T follicular helper cell (primary cell): ENCODE results near the gene SERPINI1.

Experiments used
- DNase-seq: peaks from one replicate; pipeline ENCODE4 v3.0.0-alpha.2; 2020; ENCODE audit warnings: low read depth

The SERPINI1 gene

DNA sequence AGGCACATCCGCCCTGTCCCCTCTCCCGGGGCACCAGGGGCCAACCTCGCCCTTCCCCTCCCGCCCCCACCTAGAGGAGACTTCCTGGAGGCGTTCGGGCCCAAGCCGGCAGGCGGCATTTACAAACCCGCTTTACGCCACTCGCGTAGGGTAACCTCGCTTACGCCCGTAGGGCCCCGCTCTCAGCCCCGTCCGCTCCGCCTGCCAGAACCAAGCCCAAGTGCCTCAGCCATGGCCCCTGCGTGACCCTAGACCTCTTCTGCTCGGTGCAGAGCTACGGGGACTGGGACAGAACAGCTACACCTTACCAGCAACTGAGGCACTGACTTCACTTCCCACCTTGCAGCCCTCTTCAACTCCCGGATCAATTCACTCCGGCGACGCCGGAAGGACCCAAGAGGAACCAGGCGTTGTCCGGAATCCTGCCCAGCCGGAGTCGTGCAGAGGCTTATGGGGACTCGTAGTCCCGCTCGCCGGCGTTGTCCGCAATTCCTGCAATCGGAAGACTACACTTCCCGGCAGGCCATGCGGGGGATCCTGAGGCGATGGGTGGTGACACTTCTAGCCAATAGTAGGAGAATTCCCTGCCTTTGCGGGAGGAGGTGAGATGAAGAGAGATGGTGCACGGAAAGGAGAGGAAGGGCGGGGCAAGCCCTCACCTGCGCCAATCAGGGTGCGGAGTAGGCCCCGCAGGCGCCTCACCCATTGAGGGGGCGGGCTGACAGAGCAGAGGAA lies 856 bp upstream of the SERPINI1 start, which contains the start of gene PDCD10:
TSS of gene PDCD10 (minus strand) at position 395 of the 735 bp plus-strand sequence. CDS start 14,735 bp downstream, outside the sequence.
- DNase-seq, result peak; percentile 96

GRCh38 chr3:167736264-167736787 lies 805 bp downstream of the SERPINI1 start:
- DNase-seq, result no peak

GRCh38 chr3:167736997-167737396 lies 1.5 kb downstream of the SERPINI1 start:
- no peak for DNase-seq

DNA sequence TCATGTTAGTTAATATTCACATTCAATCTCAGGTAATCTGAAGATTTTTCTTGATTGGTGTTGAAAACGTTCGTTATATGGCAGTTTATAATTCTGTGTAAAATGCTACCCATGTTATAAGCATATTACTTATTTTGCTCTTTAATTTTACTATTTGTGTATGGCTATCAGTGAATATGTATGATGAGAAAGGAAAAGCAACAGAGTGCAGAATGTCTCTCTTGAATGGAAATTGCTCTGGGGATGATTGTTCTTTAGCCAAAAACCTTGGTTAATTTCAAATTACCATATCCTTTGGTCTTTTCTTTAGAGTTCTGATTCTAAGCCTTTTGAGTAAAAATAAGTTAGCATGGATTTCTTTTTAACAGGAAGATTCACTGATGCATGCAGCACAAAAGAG lies 2.5 kb downstream of the SERPINI1 start:
- no peak for DNase-seq

- DNase-seq, result no peak
Measured at GRCh38 chr3:167739190-167739810, 3.8 kb downstream of the SERPINI1 start.

- DNase-seq, result no peak
Measured at GRCh38 chr3:167740961-167741587, 5.6 kb downstream of the SERPINI1 start.

GRCh38 chr3:167742338-167742737 lies 6.8 kb downstream of the SERPINI1 start:
- DNase-seq, result no peak

- DNase-seq, result no peak
Measured at GRCh38 chr3:167743799-167744198, 8.3 kb downstream of the SERPINI1 start.

DNA sequence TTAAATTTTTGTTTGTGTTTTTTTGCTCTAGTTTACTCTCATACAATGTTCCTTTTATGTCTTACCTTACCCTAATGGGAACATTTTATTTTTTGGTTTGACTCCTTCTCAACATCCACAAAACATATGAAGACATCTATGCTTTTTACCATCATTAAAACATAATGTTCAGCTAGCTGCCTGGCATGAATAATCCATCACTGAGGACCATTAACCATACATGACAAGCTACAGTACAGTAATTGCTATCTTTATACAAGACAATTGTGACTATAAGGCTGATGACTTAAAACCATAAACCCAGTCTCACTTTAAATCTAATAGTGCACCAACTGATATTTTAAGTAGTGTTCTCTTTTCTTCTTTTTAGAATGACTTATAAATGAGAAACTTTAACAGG lies 13.7 kb downstream of the SERPINI1 start:
- no peak for DNase-seq

DNA sequence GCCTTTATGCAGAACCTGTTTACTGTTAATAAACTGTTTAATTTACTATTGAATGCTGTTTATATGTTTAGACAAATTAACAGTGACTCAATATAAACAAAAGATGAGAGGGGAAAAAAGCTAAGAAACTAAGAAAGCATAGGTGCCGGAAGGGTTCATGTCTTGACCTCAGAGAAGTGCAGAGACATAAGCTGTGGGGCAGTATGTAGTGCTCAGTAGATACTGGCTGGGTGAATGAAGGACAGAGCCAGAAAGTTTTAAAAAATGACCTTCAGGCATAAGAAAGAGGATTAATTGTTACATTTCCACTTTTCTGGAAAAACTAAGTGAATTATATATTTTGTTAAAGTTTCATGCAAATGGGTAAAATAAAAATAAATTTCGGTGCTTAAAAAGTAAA lies 14.2 kb downstream of the SERPINI1 start:
- DNase-seq, result no peak

GRCh38 chr3:167750272-167750971 lies 14.9 kb downstream of the SERPINI1 start:
- DNase-seq, result no peak

DNA sequence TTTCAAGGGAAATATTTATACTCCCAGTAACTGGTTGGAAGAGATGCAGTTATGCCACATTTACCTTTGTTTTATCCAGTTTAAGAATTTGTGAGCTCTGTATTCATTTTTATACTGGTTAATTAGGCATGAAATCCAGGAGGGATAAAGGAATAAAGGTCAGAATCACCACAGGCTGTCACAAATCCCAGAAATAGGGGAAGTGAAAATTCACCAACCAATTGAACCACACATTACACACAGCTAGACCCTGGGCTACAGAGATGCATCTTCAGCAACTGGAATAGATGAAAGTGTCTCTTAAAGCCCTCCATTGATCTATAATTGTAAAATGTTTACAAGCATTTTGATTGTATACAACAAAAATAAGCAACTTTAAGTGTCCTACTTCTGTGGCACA lies 18.5 kb downstream of the SERPINI1 start:
- DNase-seq, result no peak

DNA sequence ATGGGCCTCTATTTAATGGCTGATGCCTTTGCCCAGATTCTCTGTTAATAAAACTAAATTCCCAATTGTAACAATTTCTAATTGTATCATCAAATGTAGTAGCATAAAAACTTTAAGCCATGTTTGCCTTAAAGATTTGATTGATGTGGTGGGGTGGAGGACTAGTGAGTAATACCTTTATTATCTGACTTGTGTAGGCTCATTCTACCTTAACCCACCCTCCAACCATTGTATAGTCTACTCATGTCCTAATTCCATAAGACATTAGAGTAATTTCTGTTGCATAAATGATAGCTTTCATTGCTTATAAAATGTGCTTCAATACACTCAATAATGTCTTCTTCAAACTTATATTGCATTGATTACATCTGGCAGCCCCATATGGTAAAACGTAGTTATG lies 25.8 kb downstream of the SERPINI1 start:
- no peak for DNase-seq

DNA sequence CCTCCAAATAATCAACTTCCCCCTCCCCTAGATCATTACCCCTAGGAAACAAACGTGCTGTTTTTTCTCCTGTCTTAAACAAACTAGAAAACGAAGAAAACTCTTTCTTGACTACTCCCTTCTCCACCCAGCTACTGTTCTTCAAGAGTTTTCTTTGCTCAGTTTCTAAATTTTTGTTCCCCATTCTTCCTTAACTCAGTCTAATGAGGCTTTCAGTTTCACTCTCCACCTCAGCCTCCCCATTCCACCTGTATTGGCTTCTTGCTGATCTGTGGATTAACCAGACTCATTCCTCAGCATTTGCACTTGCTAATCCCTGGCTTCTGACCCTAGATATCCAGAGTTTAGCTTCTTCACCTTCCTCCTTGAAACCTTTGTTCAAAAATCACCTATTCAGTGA lies 26.8 kb downstream of the SERPINI1 start:
- DNase-seq, result no peak

GRCh38 chr3:167772992-167773391 lies 37.5 kb downstream of the SERPINI1 start:
- no peak for DNase-seq

DNA sequence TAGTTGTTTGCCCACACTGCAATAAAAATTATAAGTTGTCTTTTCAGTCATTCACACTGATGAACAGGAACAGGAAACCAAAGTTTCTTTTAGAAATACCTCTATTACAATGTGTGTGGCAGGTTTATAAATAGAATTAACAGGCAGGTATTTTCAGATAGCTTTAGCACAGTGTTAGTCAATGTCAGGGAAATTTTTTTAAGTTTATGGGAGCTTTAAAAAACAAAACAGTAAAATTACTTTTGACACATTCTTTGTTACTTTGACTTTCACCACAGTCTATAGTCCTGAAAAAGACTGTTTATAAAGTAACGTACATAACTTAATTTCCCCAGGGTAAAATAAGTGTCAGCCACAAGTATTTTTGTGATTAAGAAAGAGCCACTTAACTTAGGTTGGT lies 38.1 kb downstream of the SERPINI1 start:
- DNase-seq, result no peak

- no peak for DNase-seq
Measured at GRCh38 chr3:167776066-167776685, 40.7 kb downstream of the SERPINI1 start.

GRCh38 chr3:167777356-167777755 lies 41.8 kb downstream of the SERPINI1 start:
- DNase-seq, result no peak

DNA sequence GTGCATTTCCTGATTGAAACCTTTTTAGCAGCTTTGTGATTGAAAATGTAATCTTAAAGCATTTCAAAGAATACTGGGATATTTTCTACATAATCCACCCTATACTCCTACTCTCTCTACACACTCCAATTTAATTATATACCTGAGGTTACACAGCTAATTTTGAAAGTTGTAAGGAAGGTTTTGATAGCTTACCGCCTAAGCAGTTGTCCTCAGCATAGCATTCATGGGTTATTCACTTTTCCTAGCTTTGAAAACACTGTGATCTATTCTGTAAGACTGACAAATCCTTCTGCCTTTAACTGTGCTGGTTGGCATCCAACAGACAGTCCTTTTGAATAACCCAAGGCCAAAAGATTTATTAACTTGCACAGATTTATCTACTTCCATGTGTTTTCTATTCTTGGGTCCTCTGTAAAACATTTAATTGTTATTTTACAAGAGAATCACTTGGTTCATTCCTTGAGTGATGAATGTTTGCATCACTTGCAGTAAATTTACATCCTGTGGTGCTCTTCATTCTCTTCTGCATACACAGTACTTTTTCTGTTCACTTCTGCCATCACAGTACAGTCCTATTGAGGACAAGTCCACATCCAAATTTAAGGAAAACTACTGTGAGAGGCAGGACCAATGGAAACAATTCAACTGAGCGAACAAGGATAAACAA lies 44.8 kb downstream of the SERPINI1 start:
- DNase-seq, result no peak

DNA sequence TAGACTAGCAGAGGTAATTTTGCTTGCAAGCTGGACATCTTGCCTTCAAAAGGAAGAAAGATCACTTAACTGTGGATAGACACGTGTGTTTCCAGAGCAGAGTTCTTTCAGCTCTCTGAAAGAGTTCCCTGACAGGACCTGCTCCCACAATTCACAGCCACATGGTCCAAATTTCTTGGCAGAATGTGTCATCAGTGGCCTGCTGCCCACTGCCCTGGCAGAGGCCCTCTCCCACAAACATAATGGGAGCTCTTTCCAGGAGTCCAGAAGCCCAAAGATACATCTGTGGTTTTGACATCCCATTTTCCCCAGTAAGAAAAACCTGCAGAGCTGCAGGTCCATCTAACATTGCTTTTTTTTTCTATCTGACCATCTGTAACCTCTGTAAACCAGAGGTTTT lies 48.3 kb downstream of the SERPINI1 start:
- no peak for DNase-seq

DNA sequence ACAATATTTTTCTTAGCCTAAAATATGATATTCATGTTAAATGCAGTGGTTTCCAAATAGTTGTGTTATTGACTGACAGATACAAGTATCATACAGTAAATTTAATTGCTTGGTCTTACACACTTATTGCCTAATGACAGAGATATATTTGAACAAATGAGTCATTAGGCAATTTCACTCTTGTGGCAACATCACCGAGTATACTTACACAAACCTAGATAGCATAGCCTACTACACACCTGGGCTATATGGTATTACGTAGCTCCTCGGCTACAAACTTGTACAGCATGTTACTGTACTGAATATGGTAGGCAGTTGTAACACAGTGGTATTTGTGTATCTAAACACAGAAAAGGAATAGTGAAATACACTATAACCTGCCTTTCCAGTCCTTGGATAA lies 50.3 kb downstream of the SERPINI1 start:
- DNase-seq, result no peak
